ENCODE data around the gene BBIP1.
"Not testable (repeated sequence)": the region's sequence is repeated elsewhere in the genome, so short reads cannot be mapped to it uniquely, and the experiment has no call there.

BBIP1 gene

GRCh38 chr10:110881905-110882304 is 37.1 kb downstream of the BBIP1 start:
- no peak for DNase-seq (ENCODE audit: low read depth)

- no peak for DNase-seq (ENCODE audit: low read depth)
Measured at GRCh38 chr10:110881247-110881646, 37.7 kb downstream of the BBIP1 start.

GRCh38 chr10:110880012-110880411 is 39.0 kb downstream of the BBIP1 start:
- no peak for DNase-seq (ENCODE audit: low read depth)

- DNase-seq (ENCODE audit: low read depth): no peak
Measured at GRCh38 chr10:110876788-110877187, 42.2 kb downstream of the BBIP1 start.

- DNase-seq (ENCODE audit: low read depth): no peak
Measured at GRCh38 chr10:110876000-110876399, 43.0 kb downstream of the BBIP1 start.

- no peak for DNase-seq (ENCODE audit: low read depth)
Measured at GRCh38 chr10:110873951-110874350, 45.0 kb downstream of the BBIP1 start.

- no peak for DNase-seq (ENCODE audit: low read depth)
Measured at GRCh38 chr10:110872984-110873923, 45.7 kb downstream of the BBIP1 start.

GRCh38 chr10:110872145-110872983 is 46.6 kb downstream of the BBIP1 start:
- DNase-seq (ENCODE audit: low read depth): peak; percentile 65

GRCh38 chr10:110871298-110872084 is 47.5 kb downstream of the BBIP1 start, which contains the start of gene PDCD4:
TSS of gene PDCD4 (plus strand) at chr10:110871928. CDS start at chr10:110876028, 4,100 bp downstream.
- DNase-seq (ENCODE audit: low read depth): peak; percentile 94

- no peak for DNase-seq (ENCODE audit: low read depth)
Measured at GRCh38 chr10:110870823-110871297, 48.1 kb downstream of the BBIP1 start.

- no peak for DNase-seq (ENCODE audit: low read depth)
Measured at GRCh38 chr10:110868981-110869380, 50.0 kb downstream of the BBIP1 start.

- DNase-seq (ENCODE audit: low read depth): no peak
Measured at GRCh38 chr10:110867807-110868465, 51.0 kb downstream of the BBIP1 start.

- DNase-seq (ENCODE audit: low read depth): not testable (repeated sequence)
Measured at GRCh38 chr10:110867011-110867806, 51.8 kb downstream of the BBIP1 start.

- DNase-seq (ENCODE audit: low read depth): no peak
Measured at GRCh38 chr10:110865809-110866482, 53.0 kb downstream of the BBIP1 start.

GRCh38 chr10:110865186-110865808 is 53.7 kb downstream of the BBIP1 start:
- DNase-seq (ENCODE audit: low read depth): no peak

GRCh38 chr10:110864662-110865140 is 54.3 kb downstream of the BBIP1 start:
- DNase-seq (ENCODE audit: low read depth): no peak

GRCh38 chr10:110863956-110864355 is 55.0 kb downstream of the BBIP1 start:
- no peak for DNase-seq (ENCODE audit: low read depth)

- DNase-seq (ENCODE audit: low read depth): no peak
Measured at GRCh38 chr10:110863361-110863760, 55.6 kb downstream of the BBIP1 start.

GRCh38 chr10:110862961-110863360 is 56.0 kb downstream of the BBIP1 start:
- DNase-seq (ENCODE audit: low read depth): no peak
